ENCODE results near the gene CAB39L. TPM values are rescaled to one million over a fixed set of nuclear protein-coding genes. Genes with fewer than 3 reads are reported as not detected.

The CAB39L gene
- total RNA-seq, 1 experiment from 2014 or later = 3.2 TPM

- no peaks in the 10 kb centered on the region for H3K9me3 Mint-ChIP-seq (ENCODE audit: low read depth, unreplicated experiment)
- DNase-seq = no peak
- peaks cover 12% of the 10 kb centered on the region for H3K4me1 Mint-ChIP-seq (ENCODE audit: low read depth, unreplicated experiment)
- H3K27me3 Mint-ChIP-seq (ENCODE audit: unreplicated experiment) = no peaks in the 10 kb centered on the region
- CTCF ChIA-PET = no interaction called here
- H3K4me3 Mint-ChIP-seq (ENCODE audit: low read depth, unreplicated experiment) = no peak overlapping the region
- H3K27ac Mint-ChIP-seq (ENCODE audit: unreplicated experiment) = no peak overlapping the region
- intact Hi-C loops (cut with micrococcal nuclease; ENCODE audit: unreplicated experiment) = no loop called here
- BruUV-seq (replicated peaks) = no TSS peak
- no peak for TF ChIP-seq CTCF (IDR thresholded peaks at IDR 0.05; ENCODE audit: unreplicated experiment)
- no peaks in the 10 kb centered on the region for H3K36me3 Mint-ChIP-seq (ENCODE audit: insufficient read depth, unreplicated experiment)
These were observed 135.6 kb downstream of the CAB39L start for GRCh38 chr13:49308097-49308875.

GRCh38 chr13:49307365-49307764 is 136.5 kb downstream of the CAB39L start:
- Mint-ChIP-seq H3K9me3 (ENCODE audit: low read depth, unreplicated experiment) (no peaks in the 10 kb centered on the region), H3K27ac (ENCODE audit: unreplicated experiment) (no peak overlapping the region), H3K27me3 (ENCODE audit: unreplicated experiment) (no peaks in the 10 kb centered on the region), H3K36me3 (ENCODE audit: insufficient read depth, unreplicated experiment) (no peaks in the 10 kb centered on the region), H3K4me1 (ENCODE audit: low read depth, unreplicated experiment) (peaks cover 21% of the 10 kb centered on the region), H3K4me3 (ENCODE audit: low read depth, unreplicated experiment) (no peak overlapping the region)
- CTCF ChIA-PET = no interaction called here
- no TSS peak for BruUV-seq (replicated peaks)
- TF ChIP-seq CTCF (IDR thresholded peaks at IDR 0.05; ENCODE audit: unreplicated experiment) = no peak
- DNase-seq = no peak
- intact Hi-C loops (cut with micrococcal nuclease; ENCODE audit: unreplicated experiment) = no loop called here

- Mint-ChIP-seq H3K27me3 (ENCODE audit: unreplicated experiment) (no peaks in the 10 kb centered on the region), H3K27ac (ENCODE audit: unreplicated experiment) (no peak overlapping the region), H3K4me3 (ENCODE audit: low read depth, unreplicated experiment) (no peak overlapping the region), H3K36me3 (ENCODE audit: insufficient read depth, unreplicated experiment) (no peaks in the 10 kb centered on the region), H3K9me3 (ENCODE audit: low read depth, unreplicated experiment) (no peaks in the 10 kb centered on the region), H3K4me1 (ENCODE audit: low read depth, unreplicated experiment) (peaks cover 31% of the 10 kb centered on the region)
- CTCF ChIA-PET = no interaction called here
- intact Hi-C loops (cut with micrococcal nuclease; ENCODE audit: unreplicated experiment) = no loop called here
- TF ChIP-seq CTCF (IDR thresholded peaks at IDR 0.05; ENCODE audit: unreplicated experiment) = no peak
- BruUV-seq (replicated peaks) = no TSS peak
- no peak for DNase-seq
These were observed 138.0 kb downstream of the CAB39L start for GRCh38 chr13:49305792-49306425.

- CTCF ChIA-PET = no interaction called here
- TF ChIP-seq CTCF (IDR thresholded peaks at IDR 0.05; ENCODE audit: unreplicated experiment) = no peak
- H3K4me1 Mint-ChIP-seq (ENCODE audit: low read depth, unreplicated experiment) = peaks cover 40% of the 10 kb centered on the region
- no peak overlapping the region for H3K27ac Mint-ChIP-seq (ENCODE audit: unreplicated experiment)
- H3K9me3 Mint-ChIP-seq (ENCODE audit: low read depth, unreplicated experiment) = no peaks in the 10 kb centered on the region
- no peaks in the 10 kb centered on the region for H3K27me3 Mint-ChIP-seq (ENCODE audit: unreplicated experiment)
- no peaks in the 10 kb centered on the region for H3K36me3 Mint-ChIP-seq (ENCODE audit: insufficient read depth, unreplicated experiment)
- H3K4me3 Mint-ChIP-seq (ENCODE audit: low read depth, unreplicated experiment) = no peak overlapping the region
- no peak for DNase-seq
- intact Hi-C loops (cut with micrococcal nuclease; ENCODE audit: unreplicated experiment) = no loop called here
- BruUV-seq (replicated peaks) = no TSS peak
These were observed 138.8 kb downstream of the CAB39L start for GRCh38 chr13:49304763-49305700.
